WTC11 (cell line): ENCODE results near the gene INPP4B. TPM values are rescaled to one million over a fixed set of nuclear protein-coding genes. Genes with fewer than 3 reads are reported as not detected.

ENCODE experiments used
- ATAC-seq: fragments of 200-7000 bp; cut with Tn5 transposase; 2 replicates; pipeline ENCODE4 v1.10.0; 2021; ENCODE audit warnings: mild to moderate bottlenecking, moderate library complexity
- CTCF ChIA-PET: fragments of 300-600 bp; sonication (Branson Sonifier 250); formaldehyde crosslinking; loops from one replicate; lab custom pipeline; 2021; ENCODE audit warnings: antibody characterized with exemption; lab: Charles Lee
- POLR2A ChIA-PET: fragments of 350-600 bp; sonication (Branson Sonifier 250); formaldehyde crosslinking; loops from one replicate; lab custom pipeline; 2021; ENCODE audit warnings: antibody characterized with exemption; lab: Charles Lee
- DNase-seq: peaks from one replicate; pipeline ENCODE4 v3.0.0; 2021; ENCODE audit warnings: low spot score
- H3K27ac Mint-ChIP-seq: 2 replicates; pipeline ENCODE4 v1.8.0; 2021; ENCODE audit warnings: mixed read lengths
- H3K27me3 Mint-ChIP-seq: 2 replicates; pipeline ENCODE4 v1.8.0; 2021; ENCODE audit warnings: low read depth, mild to moderate bottlenecking, moderate library complexity, mixed read lengths
- H3K36me3 Mint-ChIP-seq: 2 replicates; pipeline ENCODE4 v1.8.0; 2021; ENCODE audit warnings: mixed read lengths
- H3K4me1 Mint-ChIP-seq: 2 replicates; pipeline ENCODE4 v1.8.0; 2022; ENCODE audit warnings: mixed read lengths
- H3K4me3 Mint-ChIP-seq: 2 replicates; pipeline ENCODE4 v1.8.0; 2021; ENCODE audit warnings: mild to moderate bottlenecking, moderate library complexity, mixed read lengths
- H3K9me3 Mint-ChIP-seq: 2 replicates; pipeline ENCODE4 v1.8.0; 2021; ENCODE audit warnings: mixed read lengths
- CREB1 ChIP-seq: sonication (generic); formaldehyde crosslinking; IDR thresholded peaks from 2 replicates; pipeline ENCODE4 v1.8.0; 2023; ENCODE audit warnings: mild to moderate bottlenecking, missing genetic modification reagents
- ETV6 ChIP-seq: sonication (generic); formaldehyde crosslinking; IDR thresholded peaks from 2 replicates; pipeline ENCODE4 v1.8.1; 2022; ENCODE audit warnings: mild to moderate bottlenecking, missing genetic modification reagents
- FOXJ3 ChIP-seq: sonication (generic); formaldehyde crosslinking; IDR thresholded peaks from 2 replicates; pipeline ENCODE4 v1.9.0; 2021; ENCODE audit warnings: missing genetic modification reagents, mild to moderate bottlenecking, borderline replicate concordance
- GABPB1 ChIP-seq: sonication (generic); formaldehyde crosslinking; IDR thresholded peaks from 2 replicates; pipeline ENCODE4 v1.8.1; 2023; ENCODE audit warnings: mild to moderate bottlenecking, missing genetic modification reagents
- JAZF1 ChIP-seq: fragments of 250-450 bp; sonication (Bioruptor Pico); IDR thresholded peaks from 2 replicates; pipeline ENCODE4 v1.9.0; 2021; ENCODE audit warnings: moderate library complexity, mild to moderate bottlenecking, inconsistent platforms
- KAT7 ChIP-seq: sonication (generic); formaldehyde crosslinking; IDR thresholded peaks from 2 replicates; pipeline ENCODE4 v1.8.1; 2023; ENCODE audit warnings: missing genetic modification reagents, mild to moderate bottlenecking, borderline replicate concordance
- MXD4 ChIP-seq: fragments of 250-450 bp; sonication (Bioruptor Pico); IDR thresholded peaks from 2 replicates; pipeline ENCODE4 v1.8.0; 2021; ENCODE audit warnings: mild to moderate bottlenecking, moderate library complexity, borderline replicate concordance
- NR3C1 ChIP-seq: sonication (generic); formaldehyde crosslinking; conservative IDR thresholded peaks from 2 replicates; pipeline ENCODE4 v1.8.1; 2023; ENCODE audit warnings: low read depth, mild to moderate bottlenecking, missing genetic modification reagents
- SOX15 ChIP-seq: fragments of 250-450 bp; sonication (Bioruptor Pico); IDR thresholded peaks from 2 replicates; pipeline ENCODE4 v1.9.0; 2021; ENCODE audit warnings: mild to moderate bottlenecking
- SP1 ChIP-seq: sonication (generic); formaldehyde crosslinking; conservative IDR thresholded peaks from 2 replicates; pipeline ENCODE4 v1.8.1; 2022; ENCODE audit warnings: missing genetic modification reagents
- TEAD1 ChIP-seq: sonication (generic); formaldehyde crosslinking; IDR thresholded peaks from 2 replicates; pipeline ENCODE4 v1.8.0; 2022; ENCODE audit warnings: mild to moderate bottlenecking, missing genetic modification reagents
- ZNF138 ChIP-seq: sonication (generic); formaldehyde crosslinking; conservative IDR thresholded peaks from 2 replicates; pipeline ENCODE4 v1.8.1; 2022; ENCODE audit warnings: mild to moderate bottlenecking, moderate library complexity, missing genetic modification reagents
- ZNF219 ChIP-seq: sonication (generic); formaldehyde crosslinking; IDR thresholded peaks from 2 replicates; pipeline ENCODE4 v1.8.0; 2023; ENCODE audit warnings: missing genetic modification reagents, mild to moderate bottlenecking, borderline replicate concordance
- total RNA-seq: library from RNA; stranded (reverse); gene quantifications from 3 replicates; pipeline ENCODE4 v1.2.3, GENCODE V29; 2021
- TF ChIP-seq, protein P1 (sequence below): sonication (generic); formaldehyde crosslinking; conservative IDR thresholded peaks from 2 replicates; pipeline ENCODE4 v1.8.1; 2022; ENCODE audit warnings: mild to moderate bottlenecking, missing genetic modification reagents
- TF ChIP-seq, protein P2 (sequence below): sonication (generic); formaldehyde crosslinking; IDR thresholded peaks from 2 replicates; pipeline ENCODE4 v1.8.1; 2023; ENCODE audit warnings: mild to moderate bottlenecking, missing genetic modification reagents
- TF ChIP-seq, protein P3 (sequence below): sonication (generic); formaldehyde crosslinking; IDR thresholded peaks from 2 replicates; pipeline ENCODE4 v1.8.0; 2022; ENCODE audit warnings: mild to moderate bottlenecking, missing genetic modification reagents
- TF ChIP-seq, protein P4 (sequence below): sonication (generic); formaldehyde crosslinking; IDR thresholded peaks from 2 replicates; pipeline ENCODE4 v1.8.0; 2022; ENCODE audit warnings: mild to moderate bottlenecking, missing genetic modification reagents
- TF ChIP-seq, protein P5 (sequence below): sonication (generic); formaldehyde crosslinking; IDR thresholded peaks from 2 replicates; pipeline ENCODE4 v1.8.1; 2022; ENCODE audit warnings: mild to moderate bottlenecking, moderate library complexity, missing genetic modification reagents
- TF ChIP-seq, protein P6 (sequence below): sonication (generic); formaldehyde crosslinking; conservative IDR thresholded peaks from 2 replicates; pipeline ENCODE4 v1.8.1; 2023; ENCODE audit warnings: mild to moderate bottlenecking, low read depth, missing genetic modification reagents, moderate library complexity
- TF ChIP-seq, protein P7 (sequence below): sonication (generic); formaldehyde crosslinking; IDR thresholded peaks from 2 replicates; pipeline ENCODE4 v1.8.1; 2023; ENCODE audit warnings: mild to moderate bottlenecking, missing genetic modification reagents, moderate library complexity
- TF ChIP-seq, protein P8 (sequence below): fragments of 250-450 bp; sonication (Bioruptor Pico); IDR thresholded peaks from 2 replicates; pipeline ENCODE4 v2.1.2; 2022; ENCODE audit warnings: mild to moderate bottlenecking, moderate library complexity
- TF ChIP-seq, protein P9 (sequence below): sonication (generic); formaldehyde crosslinking; IDR thresholded peaks from 2 replicates; pipeline ENCODE4 v1.8.0; 2023; ENCODE audit warnings: missing genetic modification reagents

Gene INPP4B
- total RNA-seq, 1 experiment from 2014 or later, result 0.92 TPM

DNA sequence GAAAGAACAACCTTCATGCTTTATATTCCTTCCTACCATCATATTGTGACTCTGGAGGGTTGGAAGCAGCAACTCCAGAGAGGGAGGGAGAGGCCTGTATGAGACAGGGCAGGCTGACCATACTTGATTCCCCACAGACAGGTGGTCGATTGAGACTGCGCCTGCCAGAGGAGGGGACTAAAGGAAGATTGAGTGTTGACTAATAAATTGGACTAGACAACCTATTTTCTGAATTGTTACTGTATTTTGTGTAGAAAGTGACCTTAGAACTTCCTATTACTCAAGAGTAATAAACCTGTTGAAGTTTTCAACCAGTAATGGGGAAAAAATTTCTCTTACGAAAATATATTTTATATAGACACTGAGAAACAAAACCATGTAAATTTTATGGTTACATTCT lies 301.5 kb downstream of the INPP4B start:
- ChIA-PET POLR2A (no interaction called here), CTCF (no interaction called here)
- TF ChIP-seq NR3C1 (CRISPR knock-in tag) (no peak), ETV6 (no peak), SOX15 (CRISPR knock-in tag) (no peak), ZNF219 (CRISPR knock-in tag) (no peak), JAZF1 (CRISPR knock-in tag) (no peak), MXD4 (CRISPR knock-in tag) (no peak), FOXJ3 (CRISPR knock-in tag) (no peak), CREB1 (no peak), TEAD1 (no peak)
- TF ChIP-seq, protein P1, sequence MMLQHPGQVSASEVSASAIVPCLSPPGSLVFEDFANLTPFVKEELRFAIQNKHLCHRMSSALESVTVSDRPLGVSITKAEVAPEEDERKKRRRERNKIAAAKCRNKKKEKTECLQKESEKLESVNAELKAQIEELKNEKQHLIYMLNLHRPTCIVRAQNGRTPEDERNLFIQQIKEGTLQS (CRISPR knock-in tag), result no peak
- TF ChIP-seq, protein P2, sequence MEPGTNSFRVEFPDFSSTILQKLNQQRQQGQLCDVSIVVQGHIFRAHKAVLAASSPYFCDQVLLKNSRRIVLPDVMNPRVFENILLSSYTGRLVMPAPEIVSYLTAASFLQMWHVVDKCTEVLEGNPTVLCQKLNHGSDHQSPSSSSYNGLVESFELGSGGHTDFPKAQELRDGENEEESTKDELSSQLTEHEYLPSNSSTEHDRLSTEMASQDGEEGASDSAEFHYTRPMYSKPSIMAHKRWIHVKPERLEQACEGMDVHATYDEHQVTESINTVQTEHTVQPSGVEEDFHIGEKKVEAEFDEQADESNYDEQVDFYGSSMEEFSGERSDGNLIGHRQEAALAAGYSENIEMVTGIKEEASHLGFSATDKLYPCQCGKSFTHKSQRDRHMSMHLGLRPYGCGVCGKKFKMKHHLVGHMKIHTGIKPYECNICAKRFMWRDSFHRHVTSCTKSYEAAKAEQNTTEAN (CRISPR knock-in tag), result no peak
- TF ChIP-seq, protein P3, sequence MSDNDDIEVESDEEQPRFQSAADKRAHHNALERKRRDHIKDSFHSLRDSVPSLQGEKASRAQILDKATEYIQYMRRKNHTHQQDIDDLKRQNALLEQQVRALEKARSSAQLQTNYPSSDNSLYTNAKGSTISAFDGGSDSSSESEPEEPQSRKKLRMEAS (CRISPR knock-in tag), result no peak
- TF ChIP-seq, protein P4, sequence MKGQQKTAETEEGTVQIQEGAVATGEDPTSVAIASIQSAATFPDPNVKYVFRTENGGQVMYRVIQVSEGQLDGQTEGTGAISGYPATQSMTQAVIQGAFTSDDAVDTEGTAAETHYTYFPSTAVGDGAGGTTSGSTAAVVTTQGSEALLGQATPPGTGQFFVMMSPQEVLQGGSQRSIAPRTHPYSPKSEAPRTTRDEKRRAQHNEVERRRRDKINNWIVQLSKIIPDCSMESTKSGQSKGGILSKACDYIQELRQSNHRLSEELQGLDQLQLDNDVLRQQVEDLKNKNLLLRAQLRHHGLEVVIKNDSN (CRISPR knock-in tag), result no peak
- TF ChIP-seq, protein P5, sequence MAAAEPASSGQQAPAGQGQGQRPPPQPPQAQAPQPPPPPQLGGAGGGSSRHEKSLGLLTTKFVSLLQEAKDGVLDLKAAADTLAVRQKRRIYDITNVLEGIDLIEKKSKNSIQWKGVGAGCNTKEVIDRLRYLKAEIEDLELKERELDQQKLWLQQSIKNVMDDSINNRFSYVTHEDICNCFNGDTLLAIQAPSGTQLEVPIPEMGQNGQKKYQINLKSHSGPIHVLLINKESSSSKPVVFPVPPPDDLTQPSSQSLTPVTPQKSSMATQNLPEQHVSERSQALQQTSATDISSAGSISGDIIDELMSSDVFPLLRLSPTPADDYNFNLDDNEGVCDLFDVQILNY, result no peak
- TF ChIP-seq, protein P6, sequence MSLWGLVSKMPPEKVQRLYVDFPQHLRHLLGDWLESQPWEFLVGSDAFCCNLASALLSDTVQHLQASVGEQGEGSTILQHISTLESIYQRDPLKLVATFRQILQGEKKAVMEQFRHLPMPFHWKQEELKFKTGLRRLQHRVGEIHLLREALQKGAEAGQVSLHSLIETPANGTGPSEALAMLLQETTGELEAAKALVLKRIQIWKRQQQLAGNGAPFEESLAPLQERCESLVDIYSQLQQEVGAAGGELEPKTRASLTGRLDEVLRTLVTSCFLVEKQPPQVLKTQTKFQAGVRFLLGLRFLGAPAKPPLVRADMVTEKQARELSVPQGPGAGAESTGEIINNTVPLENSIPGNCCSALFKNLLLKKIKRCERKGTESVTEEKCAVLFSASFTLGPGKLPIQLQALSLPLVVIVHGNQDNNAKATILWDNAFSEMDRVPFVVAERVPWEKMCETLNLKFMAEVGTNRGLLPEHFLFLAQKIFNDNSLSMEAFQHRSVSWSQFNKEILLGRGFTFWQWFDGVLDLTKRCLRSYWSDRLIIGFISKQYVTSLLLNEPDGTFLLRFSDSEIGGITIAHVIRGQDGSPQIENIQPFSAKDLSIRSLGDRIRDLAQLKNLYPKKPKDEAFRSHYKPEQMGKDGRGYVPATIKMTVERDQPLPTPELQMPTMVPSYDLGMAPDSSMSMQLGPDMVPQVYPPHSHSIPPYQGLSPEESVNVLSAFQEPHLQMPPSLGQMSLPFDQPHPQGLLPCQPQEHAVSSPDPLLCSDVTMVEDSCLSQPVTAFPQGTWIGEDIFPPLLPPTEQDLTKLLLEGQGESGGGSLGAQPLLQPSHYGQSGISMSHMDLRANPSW, result no peak
- TF ChIP-seq, protein P7, sequence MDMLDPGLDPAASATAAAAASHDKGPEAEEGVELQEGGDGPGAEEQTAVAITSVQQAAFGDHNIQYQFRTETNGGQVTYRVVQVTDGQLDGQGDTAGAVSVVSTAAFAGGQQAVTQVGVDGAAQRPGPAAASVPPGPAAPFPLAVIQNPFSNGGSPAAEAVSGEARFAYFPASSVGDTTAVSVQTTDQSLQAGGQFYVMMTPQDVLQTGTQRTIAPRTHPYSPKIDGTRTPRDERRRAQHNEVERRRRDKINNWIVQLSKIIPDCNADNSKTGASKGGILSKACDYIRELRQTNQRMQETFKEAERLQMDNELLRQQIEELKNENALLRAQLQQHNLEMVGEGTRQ (CRISPR knock-in tag), result no peak
- Mint-ChIP-seq H3K9me3 (no peaks in the 10 kb centered on the region), H3K4me3 (no peak overlapping the region), H3K4me1 (peaks cover 6% of the 10 kb centered on the region), H3K27ac (no peak overlapping the region), H3K36me3 (no peaks in the 10 kb centered on the region), H3K27me3 (no peaks in the 10 kb centered on the region)
- no peak for DNase-seq
- ATAC-seq, result no peak

DNA sequence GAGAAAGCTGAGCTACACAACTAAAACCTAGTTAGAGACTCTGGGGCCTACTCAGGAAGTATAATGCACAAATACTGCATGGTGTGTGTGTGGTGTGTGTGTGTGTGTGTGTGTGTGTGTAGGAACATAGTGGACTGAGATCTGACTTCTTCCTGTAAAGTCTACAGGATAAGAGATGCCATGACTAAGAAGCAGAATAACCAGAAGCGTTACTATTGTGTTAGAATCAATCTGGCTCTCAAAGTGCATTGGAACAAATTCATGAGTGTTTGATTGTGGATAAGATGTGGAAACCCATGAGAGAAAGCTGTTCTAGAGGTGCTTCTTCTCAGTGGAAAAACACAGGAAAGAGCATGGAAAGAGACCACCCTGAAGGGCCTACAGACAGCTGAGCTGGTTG lies 302.1 kb downstream of the INPP4B start:
- no peak for DNase-seq
- no peak for ATAC-seq
- TF ChIP-seq KAT7 (CRISPR knock-in tag) (no peak), GABPB1 (CRISPR knock-in tag) (no peak), SP1 (CRISPR knock-in tag) (no peak), ZNF138 (CRISPR knock-in tag) (no peak)
- TF ChIP-seq, protein P8, sequence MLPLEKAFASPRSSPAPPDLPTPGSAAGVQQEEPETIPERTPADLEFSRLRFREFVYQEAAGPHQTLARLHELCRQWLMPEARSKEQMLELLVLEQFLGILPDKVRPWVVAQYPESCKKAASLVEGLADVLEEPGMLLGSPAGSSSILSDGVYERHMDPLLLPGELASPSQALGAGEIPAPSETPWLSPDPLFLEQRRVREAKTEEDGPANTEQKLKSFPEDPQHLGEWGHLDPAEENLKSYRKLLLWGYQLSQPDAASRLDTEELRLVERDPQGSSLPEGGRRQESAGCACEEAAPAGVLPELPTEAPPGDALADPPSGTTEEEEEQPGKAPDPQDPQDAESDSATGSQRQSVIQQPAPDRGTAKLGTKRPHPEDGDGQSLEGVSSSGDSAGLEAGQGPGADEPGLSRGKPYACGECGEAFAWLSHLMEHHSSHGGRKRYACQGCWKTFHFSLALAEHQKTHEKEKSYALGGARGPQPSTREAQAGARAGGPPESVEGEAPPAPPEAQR, result no peak
- TF ChIP-seq, protein P9, sequence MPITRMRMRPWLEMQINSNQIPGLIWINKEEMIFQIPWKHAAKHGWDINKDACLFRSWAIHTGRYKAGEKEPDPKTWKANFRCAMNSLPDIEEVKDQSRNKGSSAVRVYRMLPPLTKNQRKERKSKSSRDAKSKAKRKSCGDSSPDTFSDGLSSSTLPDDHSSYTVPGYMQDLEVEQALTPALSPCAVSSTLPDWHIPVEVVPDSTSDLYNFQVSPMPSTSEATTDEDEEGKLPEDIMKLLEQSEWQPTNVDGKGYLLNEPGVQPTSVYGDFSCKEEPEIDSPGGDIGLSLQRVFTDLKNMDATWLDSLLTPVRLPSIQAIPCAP, result no peak
- Mint-ChIP-seq H3K27ac (no peak overlapping the region), H3K4me1 (peaks cover under 1% of the 10 kb centered on the region), H3K27me3 (no peaks in the 10 kb centered on the region), H3K36me3 (no peaks in the 10 kb centered on the region), H3K4me3 (no peak overlapping the region), H3K9me3 (no peaks in the 10 kb centered on the region)
- POLR2A ChIA-PET, result no interaction called here
- CTCF ChIA-PET, result no interaction called here
